ENCODE measurements around the gene PARD3B. TPM values are rescaled to one million over a fixed set of nuclear protein-coding genes. Genes with fewer than 3 reads are reported as not detected.

Gene PARD3B
- total RNA-seq, 1 donor from 2014 or later, result 0.66 TPM

DNA sequence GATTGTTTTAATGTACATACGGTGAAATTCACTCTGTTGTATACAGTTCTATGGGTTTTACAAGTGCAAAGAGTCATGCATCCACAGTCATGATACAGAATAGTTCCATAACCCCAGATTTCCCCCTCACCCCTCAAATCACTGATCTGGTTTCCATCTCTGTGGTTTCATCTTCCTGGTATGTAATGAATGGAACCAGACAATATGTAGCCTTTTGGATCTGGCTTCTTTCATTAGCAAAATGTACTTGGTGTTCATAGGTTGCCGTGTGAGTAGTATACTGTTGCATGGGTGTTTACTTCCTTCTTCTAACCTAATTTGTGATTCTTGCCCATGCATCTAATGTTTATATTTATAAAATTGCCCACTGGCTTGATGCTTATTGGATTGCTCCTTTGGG is 838.3 kb downstream of the PARD3B start:
- Mint-ChIP-seq H3K9me3 (ENCODE audit: unreplicated experiment) (no peaks in the 10 kb centered on the region), H3K4me1 (ENCODE audit: low read depth, unreplicated experiment) (peaks cover 5% of the 10 kb centered on the region), H3K27ac (ENCODE audit: unreplicated experiment) (no peak overlapping the region), H3K4me3 (ENCODE audit: unreplicated experiment) (no peak overlapping the region), H3K36me3 (ENCODE audit: unreplicated experiment) (no peaks in the 10 kb centered on the region), H3K27me3 (ENCODE audit: unreplicated experiment) (no peaks in the 10 kb centered on the region)
- DNase-seq, result no peak
- TF ChIP-seq, protein P1, sequence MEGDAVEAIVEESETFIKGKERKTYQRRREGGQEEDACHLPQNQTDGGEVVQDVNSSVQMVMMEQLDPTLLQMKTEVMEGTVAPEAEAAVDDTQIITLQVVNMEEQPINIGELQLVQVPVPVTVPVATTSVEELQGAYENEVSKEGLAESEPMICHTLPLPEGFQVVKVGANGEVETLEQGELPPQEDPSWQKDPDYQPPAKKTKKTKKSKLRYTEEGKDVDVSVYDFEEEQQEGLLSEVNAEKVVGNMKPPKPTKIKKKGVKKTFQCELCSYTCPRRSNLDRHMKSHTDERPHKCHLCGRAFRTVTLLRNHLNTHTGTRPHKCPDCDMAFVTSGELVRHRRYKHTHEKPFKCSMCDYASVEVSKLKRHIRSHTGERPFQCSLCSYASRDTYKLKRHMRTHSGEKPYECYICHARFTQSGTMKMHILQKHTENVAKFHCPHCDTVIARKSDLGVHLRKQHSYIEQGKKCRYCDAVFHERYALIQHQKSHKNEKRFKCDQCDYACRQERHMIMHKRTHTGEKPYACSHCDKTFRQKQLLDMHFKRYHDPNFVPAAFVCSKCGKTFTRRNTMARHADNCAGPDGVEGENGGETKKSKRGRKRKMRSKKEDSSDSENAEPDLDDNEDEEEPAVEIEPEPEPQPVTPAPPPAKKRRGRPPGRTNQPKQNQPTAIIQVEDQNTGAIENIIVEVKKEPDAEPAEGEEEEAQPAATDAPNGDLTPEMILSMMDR (IDR thresholded peaks at IDR 0.05; ENCODE audit: partially characterized antibody, unreplicated experiment), result no peak

DNA sequence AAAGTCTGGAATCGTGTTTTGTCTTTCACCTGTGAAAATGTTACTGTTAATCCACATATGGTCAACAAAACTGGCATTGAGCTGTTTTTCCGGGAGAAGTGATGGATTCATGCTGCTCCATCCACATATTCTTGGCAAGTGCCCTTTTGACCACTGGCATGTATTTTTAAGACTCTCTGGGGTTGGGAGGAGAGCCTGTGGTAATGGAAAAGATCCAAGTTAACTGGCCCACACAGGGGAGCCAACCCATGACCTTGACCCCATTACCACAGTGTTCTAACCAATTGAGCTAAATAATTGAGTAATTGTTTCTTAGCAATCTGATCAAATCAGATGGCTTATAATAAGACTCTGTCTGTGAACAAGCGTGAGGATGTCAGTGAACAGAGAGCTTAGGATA is 840.8 kb downstream of the PARD3B start:
- no peak overlapping the region for H3K27ac Mint-ChIP-seq (ENCODE audit: unreplicated experiment)
- no peaks in the 10 kb centered on the region for H3K9me3 Mint-ChIP-seq (ENCODE audit: unreplicated experiment)

DNA sequence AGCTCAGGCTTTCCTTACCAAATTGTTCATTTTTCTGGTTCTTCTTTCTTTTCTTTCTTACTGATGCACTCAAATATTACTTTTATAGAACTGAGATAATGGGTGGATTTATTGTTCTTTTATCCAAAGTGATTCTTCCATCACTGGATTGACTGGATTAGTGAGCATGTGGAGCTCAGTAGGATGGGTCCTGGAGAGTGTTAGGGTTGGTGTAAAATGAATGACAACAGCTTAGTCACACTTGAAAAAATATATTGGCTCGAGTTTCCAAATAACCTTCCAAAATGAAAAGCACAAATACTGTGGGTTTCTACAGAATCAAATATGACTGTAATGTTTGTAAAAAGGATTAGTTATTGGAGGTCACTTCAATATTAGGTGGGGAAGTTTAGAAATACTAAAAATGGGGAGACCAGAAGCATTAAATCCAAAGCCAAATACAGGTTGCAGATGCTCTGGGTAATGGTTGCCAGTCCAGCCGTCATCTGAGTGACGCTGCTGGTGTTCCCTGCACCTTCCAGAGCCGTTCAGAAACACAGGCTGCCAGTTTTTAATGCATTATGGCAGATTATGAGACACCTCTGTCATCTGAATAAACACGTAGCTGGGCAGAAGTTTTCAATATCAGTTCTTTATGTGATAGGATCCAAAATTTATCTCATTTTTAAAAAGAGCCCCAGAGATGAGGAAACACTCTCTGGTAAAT is 842.2 kb downstream of the PARD3B start:
- no peaks in the 10 kb centered on the region for H3K9me3 Mint-ChIP-seq (ENCODE audit: unreplicated experiment)
- H3K27me3 Mint-ChIP-seq (ENCODE audit: unreplicated experiment), result no peaks in the 10 kb centered on the region
- no peak overlapping the region for H3K4me3 Mint-ChIP-seq (ENCODE audit: unreplicated experiment)
- TF ChIP-seq, protein P1 (IDR thresholded peaks at IDR 0.05; ENCODE audit: partially characterized antibody, unreplicated experiment), result no peak
- DNase-seq, result no peak
- H3K36me3 Mint-ChIP-seq (ENCODE audit: unreplicated experiment), result no peaks in the 10 kb centered on the region
- H3K27ac Mint-ChIP-seq (ENCODE audit: unreplicated experiment), result no peak overlapping the region
- H3K4me1 Mint-ChIP-seq (ENCODE audit: low read depth, unreplicated experiment), result peaks cover 13% of the 10 kb centered on the region

More for the DNA sequence above, 840.8 kb downstream of the PARD3B start:
- no peak for DNase-seq
- no peaks in the 10 kb centered on the region for H3K36me3 Mint-ChIP-seq (ENCODE audit: unreplicated experiment)
- peaks cover 7% of the 10 kb centered on the region for H3K4me1 Mint-ChIP-seq (ENCODE audit: low read depth, unreplicated experiment)
- TF ChIP-seq, protein P1 (IDR thresholded peaks at IDR 0.05; ENCODE audit: partially characterized antibody, unreplicated experiment), result no peak
- H3K4me3 Mint-ChIP-seq (ENCODE audit: unreplicated experiment), result no peak overlapping the region
- no peaks in the 10 kb centered on the region for H3K27me3 Mint-ChIP-seq (ENCODE audit: unreplicated experiment)

DNA sequence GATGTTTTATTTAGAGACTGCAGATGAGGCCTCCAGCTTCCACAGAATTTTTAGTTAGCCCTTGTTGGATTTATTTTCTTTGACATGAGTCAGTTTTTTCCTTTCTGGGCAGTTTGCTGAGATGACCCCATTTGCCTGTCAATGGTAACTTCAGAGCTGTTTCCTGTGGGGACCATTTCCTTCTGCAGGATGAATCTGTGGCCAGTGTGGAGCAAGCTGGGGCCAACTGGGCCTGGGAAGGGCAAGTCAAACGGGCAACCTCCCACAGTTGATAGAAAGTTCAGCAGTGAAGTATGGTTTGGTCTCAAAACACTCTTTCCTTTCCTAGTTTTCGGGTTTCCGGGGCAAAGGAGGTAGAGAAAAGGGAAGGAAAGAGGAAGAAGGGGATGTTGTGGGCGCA is 845.6 kb downstream of the PARD3B start:
- H3K9me3 Mint-ChIP-seq (ENCODE audit: unreplicated experiment), result no peaks in the 10 kb centered on the region
- DNase-seq, result no peak
- no peaks in the 10 kb centered on the region for H3K27me3 Mint-ChIP-seq (ENCODE audit: unreplicated experiment)
- peaks cover 13% of the 10 kb centered on the region for H3K4me1 Mint-ChIP-seq (ENCODE audit: low read depth, unreplicated experiment)
- TF ChIP-seq, protein P1 (IDR thresholded peaks at IDR 0.05; ENCODE audit: partially characterized antibody, unreplicated experiment), result no peak
- H3K27ac Mint-ChIP-seq (ENCODE audit: unreplicated experiment), result no peak overlapping the region
- H3K4me3 Mint-ChIP-seq (ENCODE audit: unreplicated experiment), result no peak overlapping the region
- no peaks in the 10 kb centered on the region for H3K36me3 Mint-ChIP-seq (ENCODE audit: unreplicated experiment)

DNA sequence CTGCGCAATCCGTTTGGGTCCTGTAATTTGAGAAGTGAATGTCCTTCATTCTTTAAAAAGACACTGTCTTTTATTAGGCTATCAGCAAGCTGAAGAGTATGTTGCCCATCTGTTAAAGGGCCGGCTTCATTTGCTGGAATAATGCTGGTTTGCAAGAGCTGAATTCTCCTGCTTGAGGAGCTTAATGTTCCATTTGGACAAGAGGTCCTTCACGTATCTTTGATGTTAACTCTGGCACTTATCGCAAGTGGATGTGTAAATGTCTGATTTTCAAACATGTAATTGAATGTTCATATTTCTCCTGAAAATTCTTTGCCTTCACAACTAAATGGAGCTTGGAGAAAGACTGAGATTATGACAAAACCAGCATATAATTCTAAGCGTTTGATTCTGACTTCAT is 856.2 kb downstream of the PARD3B start:
- no peaks in the 10 kb centered on the region for H3K9me3 Mint-ChIP-seq (ENCODE audit: unreplicated experiment)
- no peaks in the 10 kb centered on the region for H3K27me3 Mint-ChIP-seq (ENCODE audit: unreplicated experiment)
- no peaks in the 10 kb centered on the region for H3K36me3 Mint-ChIP-seq (ENCODE audit: unreplicated experiment)
- no peak overlapping the region for H3K27ac Mint-ChIP-seq (ENCODE audit: unreplicated experiment)
- H3K4me1 Mint-ChIP-seq (ENCODE audit: low read depth, unreplicated experiment), result no peaks in the 10 kb centered on the region
- TF ChIP-seq, protein P1 (IDR thresholded peaks at IDR 0.05; ENCODE audit: partially characterized antibody, unreplicated experiment), result no peak
- no peak overlapping the region for H3K4me3 Mint-ChIP-seq (ENCODE audit: unreplicated experiment)
- no peak for DNase-seq
